Neuron (in vitro differentiated cells): ENCODE results near the gene MLLT6.
A peak's percentile ranks its signal among the peaks of the same experiment; 100 is the strongest.

Experiments used
- H2AFZ ChIP-seq: one replicate; pipeline ENCODE4 v1.6.1; 2013; ENCODE audit warnings: low read depth, mild to moderate bottlenecking, inconsistent platforms, low read length, moderate library complexity
- H3K27me3 ChIP-seq: one replicate; pipeline ENCODE4 v1.6.1; 2013; ENCODE audit warnings: low read length; ENCODE audit not compliant: insufficient read depth
- H3K36me3 ChIP-seq: one replicate; pipeline ENCODE4 v1.6.1; 2013; ENCODE audit warnings: low read length; ENCODE audit not compliant: insufficient read depth
- H3K4me1 ChIP-seq: one replicate; pipeline ENCODE4 v1.6.1; 2013; ENCODE audit warnings: low read length; ENCODE audit not compliant: insufficient read depth
- H3K4me3 ChIP-seq: 2 replicates; pipeline ENCODE4 v1.5.1; 2013; ENCODE audit warnings: mild to moderate bottlenecking, low read length, moderate library complexity
- H3K9me3 ChIP-seq: one replicate; pipeline ENCODE4 v1.6.1; 2013; ENCODE audit warnings: low read length

The MLLT6 gene

GRCh38 chr17:38740806-38741205 lies 35.7 kb downstream of the MLLT6 start:
- Histone ChIP-seq H2AFZ (no peak overlapping the region), H3K36me3 (peaks cover 38% of the 10 kb centered on the region), H3K4me3 (no peak overlapping the region), H3K27me3 (no peaks in the 10 kb centered on the region), H3K9me3 (no peaks in the 10 kb centered on the region), H3K4me1 (peaks cover 35% of the 10 kb centered on the region)

GRCh38 chr17:38741461-38741860 lies 36.4 kb downstream of the MLLT6 start:
- peaks cover 32% of the 10 kb centered on the region for H3K36me3 ChIP-seq
- no peaks in the 10 kb centered on the region for H3K27me3 ChIP-seq
- H2AFZ ChIP-seq: no peak overlapping the region
- peaks cover 42% of the 10 kb centered on the region for H3K4me1 ChIP-seq
- H3K9me3 ChIP-seq: no peaks in the 10 kb centered on the region
- H3K4me3 ChIP-seq: no peak overlapping the region

- no peaks in the 10 kb centered on the region for H3K27me3 ChIP-seq
- H2AFZ ChIP-seq: no peak overlapping the region
- no peaks in the 10 kb centered on the region for H3K9me3 ChIP-seq
- peaks cover 32% of the 10 kb centered on the region for H3K36me3 ChIP-seq
- no peak overlapping the region for H3K4me3 ChIP-seq
- peaks cover 47% of the 10 kb centered on the region for H3K4me1 ChIP-seq
Measured at GRCh38 chr17:38741921-38742410, 36.9 kb downstream of the MLLT6 start.

- Histone ChIP-seq H3K36me3 (peaks cover 27% of the 10 kb centered on the region), H3K9me3 (no peaks in the 10 kb centered on the region), H3K27me3 (no peaks in the 10 kb centered on the region), H3K4me3 (no peak overlapping the region), H2AFZ (no peak overlapping the region), H3K4me1 (peaks cover 49% of the 10 kb centered on the region)
Measured at GRCh38 chr17:38742411-38743308, 37.6 kb downstream of the MLLT6 start.

- Histone ChIP-seq H2AFZ (no peak overlapping the region), H3K4me3 (no peak overlapping the region), H3K4me1 (peaks cover 49% of the 10 kb centered on the region)
Measured at GRCh38 chr17:38743556-38744171, 38.6 kb downstream of the MLLT6 start.

GRCh38 chr17:38745545-38745944 lies 40.5 kb downstream of the MLLT6 start:
- H3K36me3 ChIP-seq: peaks cover 7% of the 10 kb centered on the region
- peaks cover 52% of the 10 kb centered on the region for H3K4me1 ChIP-seq
- no peaks in the 10 kb centered on the region for H3K27me3 ChIP-seq
- no peaks in the 10 kb centered on the region for H3K9me3 ChIP-seq
- no peak overlapping the region for H2AFZ ChIP-seq
- peak overlapping the region; percentile 67 for H3K4me3 ChIP-seq

More at GRCh38 chr17:38743556-38744171, 38.6 kb downstream of the MLLT6 start:
- Histone ChIP-seq H3K36me3 (peaks cover 18% of the 10 kb centered on the region), H3K9me3 (no peaks in the 10 kb centered on the region), H3K27me3 (no peaks in the 10 kb centered on the region)

GRCh38 chr17:38746004-38746848 lies 41.2 kb downstream of the MLLT6 start:
- Histone ChIP-seq H3K4me1 (peaks cover 56% of the 10 kb centered on the region), H3K27me3 (no peaks in the 10 kb centered on the region), H3K9me3 (no peaks in the 10 kb centered on the region), H3K36me3 (peaks cover 2% of the 10 kb centered on the region), H3K4me3 (peak overlapping the region; percentile 67), H2AFZ (no peak overlapping the region)

GRCh38 chr17:38746849-38747462 lies 41.9 kb downstream of the MLLT6 start:
- H3K36me3 ChIP-seq: peaks cover 2% of the 10 kb centered on the region
- peak overlapping the region; percentile 67 for H3K4me3 ChIP-seq
- peaks cover 51% of the 10 kb centered on the region for H3K4me1 ChIP-seq
- no peaks in the 10 kb centered on the region for H3K9me3 ChIP-seq
- H3K27me3 ChIP-seq: no peaks in the 10 kb centered on the region
- H2AFZ ChIP-seq: no peak overlapping the region

GRCh38 chr17:38747463-38748148 lies 42.5 kb downstream of the MLLT6 start:
- peaks cover 2% of the 10 kb centered on the region for H3K36me3 ChIP-seq
- H3K27me3 ChIP-seq: no peaks in the 10 kb centered on the region
- peak overlapping the region; percentile 57 for H2AFZ ChIP-seq
- no peaks in the 10 kb centered on the region for H3K9me3 ChIP-seq
- H3K4me1 ChIP-seq: peaks cover 44% of the 10 kb centered on the region
- peak overlapping the region; percentile 67 for H3K4me3 ChIP-seq

GRCh38 chr17:38748149-38748891 lies 43.2 kb downstream of the MLLT6 start, which contains the start of gene PCGF2:
PCGF2 (minus strand) TSS chr17:38748336; CDS start chr17:38740402, 7,934 bp downstream.
- H3K36me3 ChIP-seq: peaks cover 2% of the 10 kb centered on the region
- peak within 1 kb of the TSS; percentile 57 for H2AFZ ChIP-seq
- no peaks in the 10 kb centered on the region for H3K9me3 ChIP-seq
- H3K4me1 ChIP-seq: peaks cover 41% of the 10 kb centered on the region
- peak within 1 kb of the TSS; percentile 67 for H3K4me3 ChIP-seq
- H3K27me3 ChIP-seq: no peaks in the 10 kb centered on the region

GRCh38 chr17:38748892-38749222 lies 43.8 kb downstream of the MLLT6 start:
- Histone ChIP-seq H3K9me3 (no peaks in the 10 kb centered on the region), H2AFZ (peak overlapping the region; percentile 38), H3K27me3 (no peaks in the 10 kb centered on the region), H3K36me3 (peaks cover 3% of the 10 kb centered on the region), H3K4me3 (peak overlapping the region; percentile 67), H3K4me1 (peaks cover 40% of the 10 kb centered on the region)
